ENCODE data around the gene ADAM23.
A peak's percentile ranks its signal among the peaks of the same experiment; 100 is the strongest.
"Not testable (repeated sequence)": the region's sequence is repeated elsewhere in the genome, so short reads cannot be mapped to it uniquely, and the experiment has no call there.

ADAM23 gene

GRCh38 chr2:206442833-206443734 lies at the start of gene ADAM23:
ADAM23 (plus strand) TSS chr2:206443532; CDS start chr2:206443867, 335 bp downstream.
- DNase-seq: peak; percentile 59

- no peak for DNase-seq
Measured at GRCh38 chr2:206396211-206396610, 47.1 kb upstream of the ADAM23 start.

GRCh38 chr2:206402956-206403569 lies 40.3 kb upstream of the ADAM23 start:
- DNase-seq: not testable (repeated sequence)

- DNase-seq: no peak
Measured at GRCh38 chr2:206408323-206409320, 34.7 kb upstream of the ADAM23 start.

GRCh38 chr2:206410714-206411113 lies 32.6 kb upstream of the ADAM23 start:
- DNase-seq: no peak

GRCh38 chr2:206415618-206416243 lies 27.6 kb upstream of the ADAM23 start:
- no peak for DNase-seq

- no peak for DNase-seq
Measured at GRCh38 chr2:206418968-206419367, 24.4 kb upstream of the ADAM23 start.

- no peak for DNase-seq
Measured at GRCh38 chr2:206420721-206421120, 22.6 kb upstream of the ADAM23 start.

- DNase-seq: no peak
Measured at GRCh38 chr2:206422493-206422892, 20.8 kb upstream of the ADAM23 start.

GRCh38 chr2:206423147-206423546 lies 20.2 kb upstream of the ADAM23 start:
- no peak for DNase-seq

- DNase-seq: no peak
Measured at GRCh38 chr2:206424134-206424533, 19.2 kb upstream of the ADAM23 start.

- DNase-seq: no peak
Measured at GRCh38 chr2:206428783-206429182, 14.5 kb upstream of the ADAM23 start.

GRCh38 chr2:206430452-206430851 lies 12.9 kb upstream of the ADAM23 start:
- DNase-seq: no peak

- DNase-seq: no peak
Measured at GRCh38 chr2:206431439-206431838, 11.9 kb upstream of the ADAM23 start.

GRCh38 chr2:206432193-206433082 lies 10.9 kb upstream of the ADAM23 start:
- DNase-seq: no peak

GRCh38 chr2:206433190-206433589 lies 10.1 kb upstream of the ADAM23 start:
- DNase-seq: no peak

- DNase-seq: no peak
Measured at GRCh38 chr2:206433686-206434085, 9.6 kb upstream of the ADAM23 start.

GRCh38 chr2:206435742-206436141 lies 7.6 kb upstream of the ADAM23 start:
- DNase-seq: no peak

- DNase-seq: no peak
Measured at GRCh38 chr2:206438196-206438724, 5.1 kb upstream of the ADAM23 start.

GRCh38 chr2:206442474-206442832 lies 879 bp upstream of the ADAM23 start:
- no peak for DNase-seq

Measured in stimulated activated naive CD4-positive, alpha-beta T cell treated with Interleukin-2 at 50 U/mL for 16 hours (primary cell).